CD4-positive, alpha-beta T cell treated with Interferon gamma for 1 hour (primary cell): ENCODE measurements around the gene HOXC6.

Experiments
- DNase-seq: peaks from one replicate; pipeline ENCODE4 v3.0.0-alpha.2; 2020

Gene HOXC6

GRCh38 chr12:53990311-53991076, 37.7 kb upstream of the HOXC6 start:
- DNase-seq, result no peak

- no peak for DNase-seq
Observed at GRCh38 chr12:53991077-53991460, 37.2 kb upstream of the HOXC6 start.

- DNase-seq, result no peak
Observed at GRCh38 chr12:53992377-53992889, 35.8 kb upstream of the HOXC6 start.

- no peak for DNase-seq
Observed at GRCh38 chr12:53993162-53994008, 34.9 kb upstream of the HOXC6 start.

GRCh38 chr12:53994009-53994263, 34.3 kb upstream of the HOXC6 start:
- DNase-seq, result no peak

- no peak for DNase-seq
Observed at GRCh38 chr12:53994264-53995001, 33.8 kb upstream of the HOXC6 start.

GRCh38 chr12:53995002-53995377, 33.2 kb upstream of the HOXC6 start:
- DNase-seq, result no peak

- no peak for DNase-seq
Observed at GRCh38 chr12:53995378-53996239, 32.6 kb upstream of the HOXC6 start.

GRCh38 chr12:53996240-53997203, 31.7 kb upstream of the HOXC6 start:
- no peak for DNase-seq

- no peak for DNase-seq
Observed at GRCh38 chr12:53997204-53998109, 30.8 kb upstream of the HOXC6 start.

GRCh38 chr12:53998110-53998899, 29.9 kb upstream of the HOXC6 start:
- DNase-seq, result no peak

GRCh38 chr12:53998900-53999236, 29.4 kb upstream of the HOXC6 start:
- no peak for DNase-seq

GRCh38 chr12:53999559-54000115, 28.6 kb upstream of the HOXC6 start:
- DNase-seq, result no peak

- DNase-seq, result no peak
Observed at GRCh38 chr12:54000116-54001114, 27.8 kb upstream of the HOXC6 start, which contains the start of gene HOXC9. Gene HOXC9 (plus strand): TSS chr12:54000161. CDS start chr12:54000189, 28 bp downstream.

- no peak for DNase-seq
Observed at GRCh38 chr12:54001283-54002187, 26.7 kb upstream of the HOXC6 start.

- no peak for DNase-seq
Observed at GRCh38 chr12:54002278-54002914, 25.8 kb upstream of the HOXC6 start.
